ENCODE results near the gene TNK1.

- TF ChIP-seq POLR2AphosphoS5 (IDR thresholded peaks at IDR 0.05; ENCODE audit: borderline replicate concordance, low read depth, low read length) (no peak), EZH2 (IDR thresholded peaks at IDR 0.05) (no peak), FOXP2 (optimal IDR thresholded peaks at IDR 0.05; ENCODE audit: control extremely low read depth, extremely low read length, insufficient read depth) (no peak)
Observed at GRCh38 chr17:7348478-7349242, 32.2 kb upstream of the TNK1 start.

Measured in SK-N-MC (cell line).